ENCODE measurements around the gene NXF1.
"Not testable (repeated sequence)": the region's sequence is repeated elsewhere in the genome, so short reads cannot be mapped to it uniquely, and the experiment has no call there.

The NXF1 gene

DNA sequence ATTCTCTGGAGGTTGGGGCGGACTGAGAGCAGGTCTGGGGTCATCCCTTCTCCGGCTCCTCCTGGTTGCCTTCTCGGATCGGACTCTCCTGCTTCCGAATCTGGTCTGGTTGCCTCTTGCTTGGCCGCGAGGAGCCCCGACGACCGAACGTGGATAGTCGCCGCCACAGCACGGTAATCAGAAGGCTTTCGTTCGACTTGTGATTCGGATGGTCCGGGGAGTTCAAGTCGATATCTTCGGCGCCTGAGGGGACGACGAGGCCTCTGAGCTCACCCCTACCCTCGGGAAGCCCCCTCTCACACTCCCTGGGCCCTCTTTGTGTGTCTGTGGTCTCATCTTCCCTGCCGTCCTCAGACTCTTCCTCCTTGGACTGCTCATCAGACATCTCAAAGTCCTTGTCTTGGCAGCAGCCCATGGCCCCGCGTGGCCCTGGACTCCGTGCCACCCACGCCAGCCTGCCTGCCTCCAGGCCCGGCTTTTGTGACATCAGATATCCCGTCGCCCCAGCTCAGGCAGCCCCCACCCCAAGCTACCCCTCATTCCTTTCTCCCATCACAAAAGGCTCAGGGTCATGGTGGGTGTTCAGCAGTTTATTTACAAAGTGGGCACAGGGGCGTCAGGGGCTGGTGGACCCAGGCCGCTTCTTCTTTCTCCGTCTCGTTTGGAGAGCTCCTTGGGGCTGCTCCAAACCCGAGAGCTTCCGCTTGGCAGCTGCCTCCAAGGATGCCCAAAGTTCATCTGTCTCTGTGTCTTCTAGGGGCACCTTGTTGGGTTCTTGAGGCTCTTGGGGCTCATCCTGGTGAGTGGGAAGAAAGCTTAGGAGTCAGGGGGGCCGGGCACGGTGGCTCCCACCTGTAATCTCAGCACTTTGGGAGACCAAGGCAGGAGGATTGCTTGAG lies 27.3 kb upstream of the NXF1 start, which contains the start of gene TEX54:
Gene TEX54, minus strand, starts transcription at position 506 of the 899 bp plus-strand sequence.
- DNase-seq (ENCODE audit: low read depth): no peak

DNA sequence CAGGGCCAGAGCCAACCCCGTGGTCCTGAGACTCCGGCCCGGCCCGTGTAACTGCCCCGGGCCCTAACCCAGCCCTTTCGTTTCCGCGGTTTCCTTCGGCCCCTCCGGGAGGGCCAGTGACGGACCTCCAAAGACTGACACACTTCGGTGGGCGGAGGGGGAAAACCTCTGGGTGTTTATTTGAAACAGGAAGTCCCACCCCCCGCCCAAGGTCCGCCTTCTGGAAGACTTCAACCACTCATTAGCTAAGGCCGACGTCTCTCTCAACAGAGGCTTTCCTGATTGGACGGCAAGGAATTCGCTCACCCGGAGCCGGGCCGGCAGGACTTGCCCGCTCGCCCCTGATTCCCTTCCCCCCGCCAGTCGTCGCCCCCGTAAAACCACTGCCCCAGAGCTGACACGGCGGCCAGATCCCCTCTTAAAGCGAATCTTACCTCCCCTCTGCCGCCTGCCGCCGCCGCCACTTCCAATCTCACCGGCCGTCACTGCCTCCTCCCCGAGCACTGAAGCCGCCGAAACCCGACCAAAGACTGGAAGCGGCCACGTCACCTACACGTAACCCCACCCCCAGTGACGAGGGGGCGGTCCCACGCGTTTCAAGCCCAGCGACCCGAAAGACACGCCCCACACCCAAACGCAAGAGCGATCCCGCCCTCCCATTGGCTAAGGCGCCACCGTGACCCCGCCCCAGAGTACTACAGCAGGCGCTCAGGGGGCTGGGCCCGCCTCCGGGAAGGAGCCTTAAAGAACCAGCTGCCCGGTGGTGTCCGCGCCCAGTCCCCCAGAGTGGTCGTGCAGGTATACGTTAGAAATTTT lies 26.5 kb upstream of the NXF1 start, which contains the start of gene STX5:
Gene STX5, minus strand, starts transcription at position 532 of the 816 bp plus-strand sequence. CDS start 808 bp downstream, outside the sequence.
- DNase-seq (ENCODE audit: low read depth): peak; percentile 97

DNA sequence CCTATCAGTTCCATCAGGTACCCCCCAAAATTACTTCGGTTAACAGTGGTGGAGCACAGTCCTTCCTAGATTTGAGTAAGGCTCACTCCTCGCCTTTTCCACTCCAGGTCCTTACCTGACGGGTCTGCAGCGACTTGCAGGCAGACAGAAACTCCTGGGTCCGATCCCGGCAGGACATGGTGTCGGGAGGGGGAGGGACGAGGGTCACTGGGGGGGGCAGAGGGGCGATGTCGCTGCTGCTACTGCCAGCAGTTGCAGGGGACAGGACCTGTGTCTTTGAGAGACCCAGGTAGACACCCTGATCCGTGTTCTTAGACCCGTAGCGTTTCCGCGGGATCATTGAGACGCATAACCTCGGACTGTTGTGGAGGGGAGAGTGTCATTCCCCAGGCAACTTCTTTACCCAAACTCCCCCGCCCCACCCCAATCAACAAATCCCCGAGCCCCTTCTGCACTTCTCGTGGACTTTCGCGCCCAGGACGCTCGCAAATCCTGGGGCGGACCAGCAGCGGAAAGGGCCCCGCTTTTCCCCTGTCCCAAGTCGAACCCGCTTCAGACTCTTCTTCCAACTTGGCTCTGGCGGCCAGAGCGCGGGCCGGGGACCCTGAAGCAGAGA lies 25.8 kb upstream of the NXF1 start:
- no peak for DNase-seq (ENCODE audit: low read depth)

DNA sequence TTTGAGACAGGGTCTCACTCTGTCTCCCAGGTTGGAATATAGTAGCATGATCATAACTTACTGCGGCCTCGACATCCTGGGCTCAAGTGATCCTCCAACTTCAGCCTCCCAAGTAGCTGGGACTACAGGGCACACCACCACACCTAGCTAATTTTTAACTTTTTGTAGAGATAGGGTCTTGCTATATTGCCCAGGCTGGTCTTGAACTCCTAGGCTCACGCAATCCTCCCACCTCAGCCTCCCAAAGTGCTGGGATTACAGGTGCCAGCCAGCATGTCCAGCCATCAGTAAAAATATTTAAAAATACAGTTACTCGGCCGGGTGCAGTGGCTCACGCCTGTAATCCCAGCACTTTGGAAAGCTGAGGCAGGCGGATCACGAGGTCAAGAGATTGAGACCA lies 22.9 kb upstream of the NXF1 start:
- not testable (repeated sequence) for DNase-seq (ENCODE audit: low read depth)

DNA sequence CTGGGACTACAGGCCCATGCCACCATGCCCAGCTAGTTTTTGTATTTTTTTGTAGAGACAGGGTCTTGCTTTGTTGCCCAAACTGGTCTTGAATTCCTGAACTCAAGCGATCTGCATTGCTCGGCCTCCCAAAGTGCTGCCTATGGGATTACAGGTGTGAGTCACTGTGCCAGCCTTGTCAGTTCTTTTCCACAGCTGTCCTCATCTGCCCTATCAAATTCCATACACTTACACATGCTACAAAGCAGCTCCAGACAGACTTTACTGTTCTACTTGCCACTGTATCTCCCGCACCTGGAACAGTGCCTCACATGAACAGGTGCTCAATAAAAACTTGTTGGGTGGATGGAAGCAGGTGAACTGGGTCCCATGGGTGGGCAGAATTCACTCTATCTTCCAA lies 18.4 kb upstream of the NXF1 start:
- DNase-seq (ENCODE audit: low read depth): no peak

DNA sequence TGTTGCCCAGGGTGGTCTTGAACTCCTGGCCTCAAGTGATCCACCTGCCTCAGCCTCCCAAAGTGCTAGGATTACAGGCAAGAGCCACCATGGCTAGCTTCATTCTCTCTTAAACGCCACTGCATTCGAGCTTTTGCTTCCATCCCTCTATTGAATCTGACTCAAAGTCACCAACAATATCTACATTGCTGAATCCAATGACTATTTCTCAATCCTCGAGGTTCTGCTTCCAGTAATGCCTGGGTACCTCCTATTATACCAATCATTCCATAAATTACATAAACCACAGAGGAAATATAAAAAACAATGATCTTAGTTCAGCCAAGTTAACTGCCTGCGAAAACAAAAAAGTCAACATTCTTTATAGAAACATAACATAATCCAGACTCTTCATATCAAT lies 11.9 kb upstream of the NXF1 start:
- no peak for DNase-seq (ENCODE audit: low read depth)

DNA sequence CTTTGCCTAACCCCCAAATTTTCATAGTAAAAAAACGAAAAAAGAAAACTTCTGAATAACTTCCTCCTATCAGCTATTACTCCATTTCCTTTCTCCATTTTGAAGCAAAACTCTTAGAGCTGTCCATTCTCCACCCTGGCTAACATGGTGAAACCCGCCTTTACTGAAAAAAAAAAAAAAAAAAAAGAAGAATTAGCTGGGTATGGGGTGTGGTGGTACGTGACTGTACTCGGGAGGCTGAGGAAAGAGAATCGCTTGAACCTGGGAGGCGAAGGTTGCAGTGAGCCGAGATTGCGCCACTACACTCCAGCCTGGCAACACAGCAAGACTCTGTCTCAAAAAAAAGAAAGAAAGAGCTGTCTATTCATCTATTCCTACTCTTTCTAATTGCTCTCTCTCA lies 11.3 kb upstream of the NXF1 start:
- DNase-seq (ENCODE audit: low read depth): no peak

DNA sequence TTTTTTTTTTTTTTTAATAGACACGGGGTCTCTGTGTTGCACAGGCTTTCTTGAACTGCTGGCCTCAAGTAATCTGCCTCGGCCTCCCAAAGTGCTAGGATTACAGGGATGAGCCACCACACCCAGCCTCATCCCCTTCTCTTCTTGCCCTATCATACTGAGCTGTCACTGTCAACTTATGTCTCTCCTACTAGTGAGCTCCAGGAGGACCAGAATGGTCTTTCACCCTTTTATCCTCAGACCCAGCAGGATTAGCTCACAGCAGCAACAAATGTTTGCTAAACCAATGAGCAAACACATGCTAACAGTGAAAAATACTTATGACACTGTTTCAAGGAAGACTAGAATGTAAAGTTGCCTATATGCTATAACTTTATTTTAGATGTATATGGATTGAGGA lies 6.4 kb upstream of the NXF1 start:
- no peak for DNase-seq (ENCODE audit: low read depth)

DNA sequence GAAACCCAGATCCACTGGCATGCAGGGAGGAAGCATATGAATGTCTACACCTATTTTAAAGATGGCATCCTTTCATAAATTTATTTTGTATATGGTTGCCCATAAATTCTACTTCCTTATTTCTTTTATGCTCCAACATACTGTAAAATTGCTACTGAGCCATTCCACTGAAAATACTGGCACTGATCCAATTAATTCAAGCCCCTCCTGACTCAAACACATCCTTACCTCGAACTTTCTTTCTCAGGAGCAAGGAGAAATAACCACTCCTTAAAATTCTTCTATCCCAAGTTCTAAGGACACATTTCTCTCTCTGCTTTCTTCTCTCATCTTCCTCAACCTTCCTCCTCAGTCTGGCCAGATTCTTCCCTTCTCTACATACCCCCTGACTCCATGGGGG lies 5.5 kb upstream of the NXF1 start:
- no peak for DNase-seq (ENCODE audit: low read depth)

DNA sequence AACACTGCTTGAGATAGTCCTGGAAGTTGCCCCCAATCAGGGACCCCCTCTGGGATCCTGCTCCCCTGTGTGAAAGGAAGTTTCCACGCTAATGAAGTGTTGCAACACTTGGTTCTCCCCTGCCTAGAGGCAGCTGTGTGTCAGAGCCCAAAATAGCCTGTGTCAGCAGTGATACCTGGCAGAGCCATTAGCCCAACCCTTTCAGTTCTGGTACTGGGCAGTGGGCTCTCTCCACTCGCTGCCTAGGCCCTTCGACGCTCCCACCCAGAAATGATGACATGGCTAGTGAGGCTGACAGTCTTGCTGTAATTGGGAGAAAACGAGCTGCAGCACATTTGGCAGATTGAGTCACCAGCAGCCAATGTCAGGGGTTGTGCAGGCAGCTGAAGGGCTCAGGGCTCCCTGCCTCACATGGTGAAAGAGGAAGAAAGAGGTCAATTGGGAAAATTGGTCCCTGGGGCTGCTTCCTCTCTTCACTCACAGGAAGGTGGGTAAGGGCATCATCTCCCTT lies 1.4 kb upstream of the NXF1 start:
- DNase-seq (ENCODE audit: low read depth): no peak

DNA sequence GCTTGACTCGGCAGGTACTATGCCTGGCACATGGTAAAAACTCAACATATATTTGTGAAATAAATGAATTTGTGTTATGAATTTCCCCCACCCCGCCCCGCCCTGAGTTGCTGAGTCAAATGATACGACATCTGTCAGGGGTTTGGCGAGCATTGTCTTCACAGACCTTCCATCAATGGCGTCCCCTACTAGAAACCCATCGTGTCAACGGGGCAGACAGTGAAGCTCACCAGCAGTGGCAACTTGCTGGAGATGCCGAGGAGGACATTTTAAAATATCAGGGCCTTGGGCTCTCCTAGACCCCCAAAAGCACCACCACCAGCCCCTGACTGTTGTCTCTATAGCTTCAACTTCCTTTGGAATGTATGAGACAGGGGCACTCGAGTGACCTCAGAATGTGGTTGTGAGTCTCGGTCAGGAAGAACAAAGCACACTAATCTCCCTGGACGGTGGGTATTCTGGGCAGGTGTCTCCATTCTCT lies 761 bp upstream of the NXF1 start:
- DNase-seq (ENCODE audit: low read depth): no peak

DNA sequence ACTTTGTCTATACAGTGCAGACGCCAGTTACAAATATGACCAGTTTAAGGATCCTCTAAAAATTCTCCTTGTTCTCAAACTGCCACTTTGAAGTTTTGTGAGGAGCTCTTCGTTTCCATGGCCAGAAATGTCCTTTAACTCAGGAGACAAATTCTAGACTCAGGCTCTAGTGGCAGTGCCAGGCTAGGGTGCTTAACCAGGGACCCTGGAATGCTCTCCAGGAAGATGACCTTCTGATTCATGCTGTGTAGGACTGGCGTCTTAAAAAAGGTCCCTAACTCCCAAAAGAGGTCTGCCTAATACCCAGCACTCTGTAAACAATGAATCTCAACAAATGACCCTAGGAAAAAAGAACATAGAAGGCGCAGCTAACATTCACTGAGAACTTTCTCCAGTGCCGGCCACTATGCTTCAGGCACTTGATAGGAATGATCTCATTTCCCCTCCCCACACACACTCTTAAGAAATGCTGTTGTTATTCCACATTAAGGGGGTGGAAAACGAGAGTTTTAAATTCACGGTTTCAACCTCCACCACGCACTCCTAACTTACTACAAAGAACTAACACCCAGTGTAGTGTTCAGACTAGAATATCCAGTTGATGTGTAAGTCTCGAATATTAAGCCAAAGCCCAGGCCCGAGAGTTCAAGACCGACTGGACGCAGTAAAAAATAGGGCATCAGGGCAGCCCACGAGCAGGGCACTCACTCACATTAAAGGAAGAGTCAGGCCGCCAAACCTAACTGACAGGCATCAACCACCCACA lies 747 bp downstream of the NXF1 start:
- DNase-seq (ENCODE audit: low read depth): no peak

DNA sequence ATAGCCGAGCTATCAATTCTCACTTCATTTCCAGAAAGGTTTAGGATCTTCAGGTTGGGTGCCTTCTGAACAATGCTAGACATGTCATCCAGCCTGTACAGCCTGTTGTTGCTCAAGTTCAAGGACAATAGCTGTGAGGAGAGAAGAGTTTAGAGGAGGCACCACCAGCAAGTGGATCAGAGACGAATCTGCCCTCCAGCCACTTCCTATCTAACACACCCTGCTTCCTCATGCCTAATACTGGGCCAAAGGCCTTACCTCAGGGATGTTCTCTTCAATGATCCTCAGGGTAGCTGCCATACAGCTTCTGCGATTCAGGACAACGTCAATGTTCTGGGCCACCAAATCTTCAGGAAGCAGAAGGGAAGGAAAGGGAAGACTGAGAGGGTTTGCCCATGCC lies 4.2 kb downstream of the NXF1 start:
- DNase-seq (ENCODE audit: low read depth): no peak

DNA sequence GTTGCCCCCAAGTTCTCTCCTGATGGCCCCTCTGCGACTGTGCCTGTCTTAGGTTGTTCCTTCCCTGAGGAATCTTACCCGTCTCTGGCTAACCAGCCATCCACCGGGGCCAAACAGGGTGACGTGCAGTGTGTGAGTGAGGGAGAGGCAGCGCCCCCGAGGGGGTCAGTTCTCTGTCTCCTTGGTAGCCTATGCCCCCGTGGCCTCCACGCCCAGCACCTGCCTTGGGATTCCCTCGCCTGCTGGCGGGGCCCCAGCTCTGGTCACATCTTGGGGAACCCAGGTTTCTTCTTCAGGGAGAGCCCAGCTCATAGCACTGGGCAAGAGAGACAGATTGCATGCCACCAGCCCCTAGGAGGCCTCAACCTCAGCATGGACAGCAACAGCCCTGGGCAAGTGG lies 5.8 kb downstream of the NXF1 start:
- no peak for DNase-seq (ENCODE audit: low read depth)

DNA sequence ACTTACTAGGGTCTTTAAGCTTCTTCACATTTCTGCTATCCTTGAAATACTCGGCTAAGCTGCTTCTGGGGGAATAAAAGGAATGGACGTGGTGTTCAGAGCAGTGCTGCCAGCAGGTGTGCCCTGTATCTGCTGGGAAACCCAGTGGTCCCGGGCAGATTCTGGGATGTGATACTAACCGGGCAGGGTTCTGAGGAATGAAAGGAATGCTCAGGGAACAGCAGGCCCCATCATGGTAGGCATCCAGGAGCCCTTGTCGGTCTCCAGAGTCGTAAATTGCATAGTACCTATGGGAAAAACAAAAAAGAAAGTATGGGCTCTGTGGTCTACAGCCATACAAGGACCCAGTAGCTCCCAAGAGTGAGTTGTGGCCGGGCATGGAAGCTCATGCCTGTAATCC lies 9.0 kb downstream of the NXF1 start:
- DNase-seq (ENCODE audit: low read depth): no peak

DNA sequence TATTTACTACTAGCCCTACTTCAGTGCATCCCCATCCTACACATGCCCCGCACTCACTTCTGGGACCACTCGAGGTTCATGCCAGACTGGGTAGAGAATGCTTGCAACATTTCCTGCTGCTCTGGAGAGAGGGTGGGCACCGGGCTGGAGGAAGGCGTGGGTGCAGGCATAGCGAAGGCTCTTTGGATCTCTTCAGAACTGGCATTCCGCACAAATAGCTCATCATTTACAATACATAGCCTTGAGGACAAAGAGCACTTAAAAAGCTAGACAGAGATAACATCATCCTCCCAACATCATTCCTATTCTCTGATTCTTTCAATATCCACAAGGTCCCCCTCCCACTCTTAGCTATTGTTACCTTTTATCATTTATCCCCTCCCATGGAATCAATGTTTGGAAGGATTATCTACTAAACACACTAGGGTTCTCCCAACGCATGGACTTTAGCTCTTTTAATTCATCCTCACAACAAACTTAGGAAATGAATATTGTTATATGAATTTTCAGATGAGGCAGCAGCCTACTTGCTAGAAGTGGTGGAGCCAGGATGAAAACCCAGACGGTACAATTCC lies 11.0 kb downstream of the NXF1 start:
- DNase-seq (ENCODE audit: low read depth): no peak

DNA sequence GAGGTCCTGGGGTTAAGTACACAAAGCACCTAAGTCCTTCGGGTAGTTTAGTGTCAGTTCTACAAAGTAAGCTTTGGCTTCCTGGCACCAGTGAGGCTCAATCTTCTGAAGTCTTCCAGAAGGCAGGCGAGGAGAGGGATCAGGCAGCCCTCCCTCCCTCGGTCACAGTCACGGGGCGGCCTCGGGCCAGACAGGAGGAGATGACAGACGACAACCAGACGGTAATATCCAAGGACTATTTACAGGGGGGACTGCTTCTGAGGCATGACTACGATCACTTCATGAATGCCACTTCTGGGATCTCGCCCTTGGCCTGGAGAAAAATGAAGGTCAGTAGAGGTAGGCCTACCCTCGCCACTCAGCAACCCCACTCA lies 13.1 kb downstream of the NXF1 start:
- no peak for DNase-seq (ENCODE audit: low read depth)

DNA sequence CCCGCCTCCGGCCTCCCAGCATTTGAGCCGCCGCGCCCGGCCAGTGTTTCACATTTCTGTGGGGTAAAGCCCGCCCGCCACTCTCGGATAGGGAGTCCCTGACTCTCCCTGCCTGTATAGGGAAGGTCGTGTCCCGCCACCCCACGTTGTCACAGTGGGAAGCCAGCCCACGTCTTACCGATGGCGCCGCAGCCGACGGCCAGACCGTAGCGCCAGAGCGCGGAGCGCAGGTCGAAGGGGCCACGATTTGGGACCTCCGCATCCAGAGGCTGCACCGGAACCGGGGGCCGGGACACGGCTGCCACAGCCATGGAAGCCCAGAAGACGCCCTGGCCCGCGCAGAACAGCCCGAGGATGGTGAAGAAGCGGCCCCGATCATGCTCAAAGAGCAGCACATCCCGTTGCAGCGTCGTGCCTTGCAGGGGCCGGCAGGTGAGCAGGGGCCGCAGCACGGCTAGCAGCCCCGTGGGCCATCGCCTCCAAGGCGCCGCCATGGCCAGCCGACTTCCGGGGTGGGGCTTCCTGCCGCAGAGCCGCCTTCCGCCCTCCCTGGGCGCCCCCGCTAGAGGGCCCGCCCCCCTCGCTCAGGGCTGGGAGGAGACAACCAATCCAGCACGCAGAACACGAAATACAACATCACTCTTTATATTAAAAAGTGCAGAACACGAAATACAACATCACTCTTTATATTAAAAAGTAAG lies 13.6 kb downstream of the NXF1 start, which contains the start of gene TMEM223:
Gene TMEM223, minus strand, starts transcription at position 506 of the 701 bp plus-strand sequence. Its CDS starts 12 bp downstream, at position 494.
- no peak for DNase-seq (ENCODE audit: low read depth)

DNA sequence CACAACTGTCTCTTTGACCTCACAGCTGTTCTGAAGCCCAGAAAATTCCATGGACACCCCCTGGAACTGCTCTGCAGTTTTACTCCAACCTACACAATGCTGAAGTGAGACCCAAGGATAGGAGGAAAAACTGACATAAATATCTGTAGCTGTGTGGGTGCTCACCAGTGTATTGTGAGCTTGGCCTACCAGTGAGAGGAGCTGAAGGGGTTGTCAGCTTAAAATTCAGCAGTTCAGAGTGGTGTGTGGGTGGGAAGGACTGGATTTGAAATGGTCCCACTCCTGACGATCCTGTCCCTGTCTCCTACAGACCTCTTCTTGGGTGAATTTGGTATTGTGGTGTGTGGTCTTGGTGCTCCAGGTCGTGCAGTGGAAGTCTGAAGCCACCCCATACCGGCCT lies 15.7 kb downstream of the NXF1 start:
- no peak for DNase-seq (ENCODE audit: low read depth)

DNA sequence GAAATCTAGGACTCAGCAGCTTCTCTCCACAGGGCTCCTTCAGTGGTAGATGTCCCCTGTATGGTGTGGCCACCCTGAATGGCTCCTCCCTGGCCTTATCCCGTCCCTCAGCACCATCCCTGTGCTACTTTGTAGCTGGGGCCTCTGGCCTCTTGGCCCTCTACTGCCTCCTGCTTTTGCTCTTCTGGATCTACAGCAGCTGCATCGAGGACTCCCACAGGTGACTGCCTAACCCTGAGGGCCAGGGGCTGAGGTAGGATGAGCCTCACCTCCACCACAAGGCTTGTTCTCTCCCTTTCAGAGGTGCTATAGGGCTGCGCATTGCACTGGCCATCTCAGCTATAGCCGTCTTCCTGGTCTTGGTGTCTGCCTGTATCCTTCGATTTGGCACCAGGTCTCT lies 16.2 kb downstream of the NXF1 start:
- DNase-seq (ENCODE audit: low read depth): no peak

All from fibroblast of the conjunctiva (primary cell).